HL-60 (cell line): ENCODE results near the gene KCNJ13.

Experiments
- DNase-seq, 2 experiments: peaks; one replicate each; pipeline ENCODE4 v3.0.0-alpha.2; 2010 to 2020; ENCODE audit warnings: low read depth in 1 of 2, low spot score in 1 of 2
- H3K27ac ChIP-seq: fragments of 250-450 bp; sonication (Bioruptor Pico); replicated peaks from 2 replicates; pipeline ENCODE4 v1.5.1; 2020; ENCODE audit warnings: mild to moderate bottlenecking, moderate library complexity
- H3K27me3 ChIP-seq: fragments of 250-450 bp; sonication (Bioruptor Pico); 2 replicates; pipeline ENCODE4 v1.5.1; 2021; ENCODE audit warnings: mild to moderate bottlenecking, moderate library complexity; ENCODE audit not compliant: insufficient read depth, poor library complexity, severe bottlenecking
- H3K4me3 ChIP-seq: replicated peaks from 2 replicates; pipeline ENCODE4 v1.5.1; 2011; ENCODE audit warnings: mild to moderate bottlenecking, control low read depth, low read length; ENCODE audit not compliant: insufficient read depth
- GABPA ChIP-seq: IDR thresholded peaks from 2 replicates; pipeline ENCODE4 v1.6.1; 2012; ENCODE audit warnings: low read depth
- POLR2AphosphoS5 ChIP-seq: IDR thresholded peaks from 2 replicates; pipeline ENCODE4 v1.6.1; 2012; ENCODE audit warnings: low read depth
- SPI1 ChIP-seq: IDR thresholded peaks from 2 replicates; pipeline ENCODE4 v1.6.1; 2012; ENCODE audit warnings: low read depth, mild to moderate bottlenecking, borderline replicate concordance
- long read RNA-seq: library from polyadenylated mRNA; unstranded; transcript quantifications from one replicate; pipeline ENCODE4 v2.0.0, GENCODE V29; 2020
- TF ChIP-seq, protein P1 (sequence below): IDR thresholded peaks from 2 replicates; pipeline ENCODE4 v1.6.1; 2012; ENCODE audit warnings: low read depth; ENCODE audit not compliant: insufficient replicate concordance
- TF ChIP-seq, protein P2 (sequence below): IDR thresholded peaks from one replicate; pipeline ENCODE4 v1.5.1; 2011; ENCODE audit warnings: low read length, control low read depth, inconsistent platforms; ENCODE audit not compliant: insufficient read depth

Gene KCNJ13
- long read RNA-seq: 0 reads

DNA sequence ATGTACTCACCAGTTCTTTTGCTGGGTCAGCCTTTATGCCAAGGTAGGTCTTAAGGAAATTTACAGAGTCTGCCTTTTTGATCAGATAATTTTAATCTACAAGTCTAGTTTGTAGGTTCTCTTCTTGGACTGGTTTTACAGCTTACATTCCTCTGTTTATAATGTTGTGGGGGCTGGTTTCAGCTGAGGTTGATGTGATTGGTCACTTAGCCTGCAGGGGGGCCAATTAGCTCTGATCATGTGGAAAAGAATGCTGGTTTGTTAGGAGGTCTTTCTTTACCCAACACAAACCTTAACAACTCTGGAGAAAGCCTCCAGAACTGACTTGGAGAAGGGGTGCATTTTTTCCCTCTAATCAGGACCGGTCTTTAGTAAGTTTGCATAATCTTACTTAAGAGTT, at the start of gene KCNJ13:
Gene KCNJ13 (minus strand): TSS at position 131 of the 400 bp plus-strand sequence. CDS start 5,203 bp downstream, outside the sequence.
- DNase-seq: no peak

DNA sequence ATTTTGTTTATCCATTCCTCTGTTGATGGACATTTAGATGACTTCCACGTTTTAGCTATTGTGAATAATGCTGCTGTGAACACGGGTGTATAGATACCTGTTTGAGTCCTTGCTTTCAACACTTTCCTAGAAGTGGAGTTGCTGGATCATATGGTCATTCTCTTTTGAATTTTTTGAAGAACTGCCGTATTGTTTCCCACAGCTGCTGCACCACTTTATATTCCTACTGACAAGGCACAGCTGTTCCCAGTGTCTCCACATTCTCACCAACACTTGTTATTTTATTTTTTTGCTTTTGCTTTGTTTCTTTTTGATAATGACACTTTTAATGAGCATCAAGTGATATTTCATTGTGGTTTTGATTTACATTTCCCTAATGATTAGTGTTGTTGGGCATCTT, 41.4 kb upstream of the KCNJ13 start:
- TF ChIP-seq POLR2AphosphoS5 (no peak), GABPA (no peak)
- H3K4me3 ChIP-seq: no peak overlapping the region
- no peak overlapping the region; the same call in 1 of the 2 replicates for H3K27ac ChIP-seq
- no peaks in the 10 kb centered on the region for H3K27me3 ChIP-seq
- DNase-seq: no peak

More for the DNA sequence above, at the start of gene KCNJ13:
- no peak within 1 kb of the TSS for H3K4me3 ChIP-seq
- no peaks in the 10 kb centered on the region for H3K27me3 ChIP-seq
- H3K27ac ChIP-seq: no peak within 1 kb of the TSS
- TF ChIP-seq, protein P1, sequence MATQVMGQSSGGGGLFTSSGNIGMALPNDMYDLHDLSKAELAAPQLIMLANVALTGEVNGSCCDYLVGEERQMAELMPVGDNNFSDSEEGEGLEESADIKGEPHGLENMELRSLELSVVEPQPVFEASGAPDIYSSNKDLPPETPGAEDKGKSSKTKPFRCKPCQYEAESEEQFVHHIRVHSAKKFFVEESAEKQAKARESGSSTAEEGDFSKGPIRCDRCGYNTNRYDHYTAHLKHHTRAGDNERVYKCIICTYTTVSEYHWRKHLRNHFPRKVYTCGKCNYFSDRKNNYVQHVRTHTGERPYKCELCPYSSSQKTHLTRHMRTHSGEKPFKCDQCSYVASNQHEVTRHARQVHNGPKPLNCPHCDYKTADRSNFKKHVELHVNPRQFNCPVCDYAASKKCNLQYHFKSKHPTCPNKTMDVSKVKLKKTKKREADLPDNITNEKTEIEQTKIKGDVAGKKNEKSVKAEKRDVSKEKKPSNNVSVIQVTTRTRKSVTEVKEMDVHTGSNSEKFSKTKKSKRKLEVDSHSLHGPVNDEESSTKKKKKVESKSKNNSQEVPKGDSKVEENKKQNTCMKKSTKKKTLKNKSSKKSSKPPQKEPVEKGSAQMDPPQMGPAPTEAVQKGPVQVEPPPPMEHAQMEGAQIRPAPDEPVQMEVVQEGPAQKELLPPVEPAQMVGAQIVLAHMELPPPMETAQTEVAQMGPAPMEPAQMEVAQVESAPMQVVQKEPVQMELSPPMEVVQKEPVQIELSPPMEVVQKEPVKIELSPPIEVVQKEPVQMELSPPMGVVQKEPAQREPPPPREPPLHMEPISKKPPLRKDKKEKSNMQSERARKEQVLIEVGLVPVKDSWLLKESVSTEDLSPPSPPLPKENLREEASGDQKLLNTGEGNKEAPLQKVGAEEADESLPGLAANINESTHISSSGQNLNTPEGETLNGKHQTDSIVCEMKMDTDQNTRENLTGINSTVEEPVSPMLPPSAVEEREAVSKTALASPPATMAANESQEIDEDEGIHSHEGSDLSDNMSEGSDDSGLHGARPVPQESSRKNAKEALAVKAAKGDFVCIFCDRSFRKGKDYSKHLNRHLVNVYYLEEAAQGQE: no peak
- no peak for TF ChIP-seq POLR2AphosphoS5
- TF ChIP-seq, protein P2, sequence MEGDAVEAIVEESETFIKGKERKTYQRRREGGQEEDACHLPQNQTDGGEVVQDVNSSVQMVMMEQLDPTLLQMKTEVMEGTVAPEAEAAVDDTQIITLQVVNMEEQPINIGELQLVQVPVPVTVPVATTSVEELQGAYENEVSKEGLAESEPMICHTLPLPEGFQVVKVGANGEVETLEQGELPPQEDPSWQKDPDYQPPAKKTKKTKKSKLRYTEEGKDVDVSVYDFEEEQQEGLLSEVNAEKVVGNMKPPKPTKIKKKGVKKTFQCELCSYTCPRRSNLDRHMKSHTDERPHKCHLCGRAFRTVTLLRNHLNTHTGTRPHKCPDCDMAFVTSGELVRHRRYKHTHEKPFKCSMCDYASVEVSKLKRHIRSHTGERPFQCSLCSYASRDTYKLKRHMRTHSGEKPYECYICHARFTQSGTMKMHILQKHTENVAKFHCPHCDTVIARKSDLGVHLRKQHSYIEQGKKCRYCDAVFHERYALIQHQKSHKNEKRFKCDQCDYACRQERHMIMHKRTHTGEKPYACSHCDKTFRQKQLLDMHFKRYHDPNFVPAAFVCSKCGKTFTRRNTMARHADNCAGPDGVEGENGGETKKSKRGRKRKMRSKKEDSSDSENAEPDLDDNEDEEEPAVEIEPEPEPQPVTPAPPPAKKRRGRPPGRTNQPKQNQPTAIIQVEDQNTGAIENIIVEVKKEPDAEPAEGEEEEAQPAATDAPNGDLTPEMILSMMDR: no peak

DNA sequence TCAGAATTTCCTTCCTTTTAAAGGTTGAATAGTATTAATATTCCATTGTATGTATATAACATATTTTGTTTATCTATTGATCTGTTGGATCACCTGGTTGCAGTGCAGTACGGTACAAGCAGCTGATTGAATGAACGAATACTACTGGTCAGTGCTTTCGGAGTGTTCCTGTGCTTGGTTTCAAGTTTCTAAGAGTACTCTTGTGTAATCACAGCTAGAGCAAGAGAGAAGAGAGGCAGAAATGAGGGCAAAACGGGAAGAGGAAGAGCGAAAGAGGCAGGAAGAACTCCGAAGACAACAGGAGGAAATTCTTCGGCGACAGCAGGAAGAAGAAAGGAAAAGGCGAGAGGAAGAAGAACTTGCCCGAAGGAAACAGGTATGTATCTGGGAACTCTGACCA, 40.3 kb upstream of the KCNJ13 start:
- H3K4me3 ChIP-seq: no peak overlapping the region
- TF ChIP-seq, protein P1: no peak
- TF ChIP-seq SPI1: peak; percentile 75; the same call in 1 of the 2 replicates
- H3K27me3 ChIP-seq: no peaks in the 10 kb centered on the region
- H3K27ac ChIP-seq: peak overlapping the region; percentile 22
- peak; percentile 22 to 55 for DNase-seq

DNA sequence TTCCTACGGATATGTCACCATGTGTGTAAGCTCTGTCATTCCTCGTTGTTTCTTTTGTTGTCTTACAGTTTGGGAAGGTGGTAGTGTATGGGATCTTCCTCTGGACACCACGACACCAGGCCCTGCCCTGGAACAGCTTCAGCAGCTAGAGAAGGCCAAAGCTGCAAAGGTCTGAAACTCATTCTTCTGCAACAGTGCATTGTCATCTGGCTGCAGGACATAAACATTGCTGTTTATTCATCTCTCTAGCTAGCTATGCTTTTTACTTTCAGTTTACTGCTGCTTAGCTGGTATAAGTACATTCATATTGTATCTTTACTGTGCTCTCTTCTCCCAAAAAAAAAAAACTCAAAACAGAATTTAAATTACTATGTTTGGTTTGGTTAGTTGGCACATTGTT, 39.2 kb upstream of the KCNJ13 start:
- TF ChIP-seq SPI1 (no peak), POLR2AphosphoS5 (no peak), GABPA (no peak)
- TF ChIP-seq, protein P1: no peak
- TF ChIP-seq, protein P2: no peak
- H3K27ac ChIP-seq: no peak overlapping the region

More for the DNA sequence above, 39.2 kb upstream of the KCNJ13 start:
- no peak for DNase-seq
- H3K27me3 ChIP-seq: no peaks in the 10 kb centered on the region
- no peak overlapping the region for H3K4me3 ChIP-seq
